Karpas-422 (cell line): ENCODE results near the gene RBM20. TPM values are rescaled to one million over a fixed set of nuclear protein-coding genes. Genes with fewer than 3 reads are reported as not detected.

Experiments
- DNase-seq: peaks from one replicate; pipeline ENCODE4 v3.0.0-alpha.2; 2015
- H2AFZ ChIP-seq: fragments of 200-600 bp; sonication (generic); 2 replicates; pipeline ENCODE4 v1.6.1; 2014; ENCODE audit warnings: antibody characterized with exemption, low read length, mixed read lengths
- H3K27ac ChIP-seq: fragments of 200-600 bp; sonication (generic); 2 replicates; pipeline ENCODE4 v1.5.1; 2014; ENCODE audit warnings: mild to moderate bottlenecking, low read length, moderate library complexity
- H3K27me3 ChIP-seq: fragments of 200-600 bp; sonication (generic); 2 replicates; pipeline ENCODE4 v1.6.1; 2014; ENCODE audit warnings: low read length, mixed read lengths
- H3K36me3 ChIP-seq: fragments of 200-600 bp; sonication (generic); 2 replicates; pipeline ENCODE4 v1.6.1; 2014; ENCODE audit warnings: low read length, mixed read lengths; ENCODE audit not compliant: insufficient read depth
- H3K4me1 ChIP-seq: fragments of 200-600 bp; sonication (generic); 2 replicates; pipeline ENCODE4 v1.6.1; 2014; ENCODE audit warnings: mild to moderate bottlenecking, low read length, mixed read lengths
- H3K4me2 ChIP-seq: fragments of 200-600 bp; sonication (generic); 2 replicates; pipeline ENCODE4 v1.6.1; 2014; ENCODE audit warnings: low read length, low read depth, mild to moderate bottlenecking; ENCODE audit not compliant: poor library complexity, severe bottlenecking
- H3K4me3 ChIP-seq: fragments of 200-600 bp; sonication (generic); 2 replicates; pipeline ENCODE4 v1.5.1; 2014; ENCODE audit warnings: mild to moderate bottlenecking, antibody characterized with exemption, low read length, mixed read lengths
- H3K79me2 ChIP-seq: fragments of 200-600 bp; sonication (generic); 2 replicates; pipeline ENCODE4 v1.6.1; 2014; ENCODE audit warnings: mild to moderate bottlenecking, low read length, mixed read lengths
- H3K9ac ChIP-seq: fragments of 200-600 bp; sonication (generic); 2 replicates; pipeline ENCODE4 v1.6.0; 2014; ENCODE audit warnings: low read length
- H3K9me2 ChIP-seq: fragments of 200-600 bp; sonication (generic), shearing (Covaris generic); replicated peaks from 2 replicates; pipeline ENCODE4 v1.6.0; 2014; ENCODE audit warnings: mild to moderate bottlenecking, low read length, moderate library complexity; ENCODE audit not compliant: insufficient read depth
- H3K9me3 ChIP-seq: fragments of 300-700, 200-600 bp; sonication (generic); 2 replicates; pipeline ENCODE4 v1.6.1; 2014; ENCODE audit warnings: low read length, mixed read lengths
- H4K20me1 ChIP-seq: fragments of 200-600 bp; sonication (generic); 2 replicates; pipeline ENCODE4 v1.6.1; 2014; ENCODE audit warnings: mild to moderate bottlenecking, antibody characterized with exemption, low read length, low read depth; ENCODE audit not compliant: insufficient read depth
- total RNA-seq: library from RNA; depleted of rRNA; stranded (reverse); fragments of >200 nt; shearing (Covaris generic); gene quantifications from 2 replicates; pipeline ENCODE4 v1.2.3, GENCODE V29; 2014; ENCODE audit warnings: low replicate concordance

RBM20 gene
- total RNA-seq, 1 experiment from 2014 or later, result not detected

DNA sequence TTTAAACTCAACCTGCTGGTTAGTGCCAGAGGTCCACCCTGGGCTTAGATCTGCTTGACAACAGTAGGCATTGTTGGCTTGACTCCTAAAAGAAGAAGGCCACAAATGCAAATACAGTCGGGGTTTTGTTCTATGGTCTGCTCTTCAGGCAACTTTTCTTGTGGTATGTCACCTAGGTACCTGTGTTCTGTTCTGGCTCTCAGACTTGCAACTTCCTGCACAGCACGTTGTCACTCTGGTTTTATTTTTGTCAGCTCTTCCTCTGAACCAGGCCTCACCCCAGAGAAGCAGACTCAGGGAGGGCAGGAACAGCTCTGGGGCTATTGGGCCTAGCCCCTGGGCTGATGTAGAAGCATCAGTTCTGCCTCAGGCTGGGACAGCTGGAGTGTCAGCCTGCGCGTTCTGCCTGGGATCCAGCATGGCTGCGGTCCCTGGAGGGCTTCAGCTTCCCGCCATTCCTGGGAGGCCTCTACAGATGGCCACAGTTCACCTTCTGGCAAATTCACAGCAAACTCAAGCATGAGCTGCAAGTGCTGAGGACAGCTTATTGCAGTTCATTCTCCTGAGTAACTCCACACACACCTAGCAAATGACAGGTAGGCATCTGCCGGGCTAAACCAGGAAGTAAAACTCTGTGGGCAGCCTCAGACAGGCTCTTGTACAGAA is 216.6 kb downstream of the RBM20 start:
- no peak overlapping the region for H3K4me3 ChIP-seq
- no peak for DNase-seq
- peak overlapping the region; percentile 70 for H2AFZ ChIP-seq
- H3K9me3 ChIP-seq, result no peaks in the 10 kb centered on the region
- no peaks in the 10 kb centered on the region for H3K27me3 ChIP-seq
- peaks cover 51% of the 10 kb centered on the region for H3K4me1 ChIP-seq
- no peaks in the 10 kb centered on the region for H3K79me2 ChIP-seq
- peak overlapping the region; percentile 29 for H3K4me2 ChIP-seq
- no peaks in the 10 kb centered on the region for H4K20me1 ChIP-seq
- H3K36me3 ChIP-seq, result no peaks in the 10 kb centered on the region
- no peaks in the 10 kb centered on the region for H3K9me2 ChIP-seq
- no peak overlapping the region; the same call in 1 of the 2 replicates for H3K9ac ChIP-seq
- H3K27ac ChIP-seq, result no peak overlapping the region

GRCh38 chr10:110861476-110861875 is 217.3 kb downstream of the RBM20 start:
- Histone ChIP-seq H3K4me3 (no peak overlapping the region), H3K9ac (no peak overlapping the region)

DNA sequence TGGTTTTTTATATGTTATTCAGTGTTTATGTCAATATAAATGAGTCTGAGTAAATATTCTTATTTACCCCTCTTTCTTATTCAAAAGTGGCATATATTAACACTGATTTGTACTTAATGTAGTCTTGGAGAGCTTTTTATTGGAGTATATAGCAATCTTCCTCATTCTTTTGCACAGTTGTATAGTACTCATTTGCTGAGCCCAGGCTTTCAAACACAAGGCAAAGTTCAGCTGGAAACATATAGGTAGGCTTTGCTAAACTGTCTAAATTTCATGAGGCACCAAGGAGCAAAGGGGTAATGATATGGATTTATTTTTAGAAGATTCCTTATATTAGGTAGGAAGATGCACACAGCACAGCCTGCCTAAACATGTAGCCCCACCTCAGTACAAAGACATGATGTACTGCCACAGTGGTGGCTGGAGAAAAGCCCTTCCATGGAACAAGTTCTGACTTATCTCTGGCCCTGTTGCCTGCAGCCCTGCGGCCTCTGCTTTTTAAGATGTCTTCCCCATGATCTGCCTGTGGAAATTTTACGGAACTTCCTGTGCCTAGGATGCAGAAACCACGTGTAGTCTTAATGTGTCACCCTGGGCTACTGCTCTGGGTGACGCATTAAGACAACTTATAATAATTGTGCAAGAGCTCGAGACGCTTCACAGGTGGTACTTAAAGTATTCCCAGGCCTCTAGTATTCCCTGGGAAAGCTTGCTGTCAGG is 218.0 kb downstream of the RBM20 start:
- no peaks in the 10 kb centered on the region for H3K79me2 ChIP-seq
- DNase-seq, result no peak
- no peaks in the 10 kb centered on the region for H3K36me3 ChIP-seq
- H3K27me3 ChIP-seq, result no peaks in the 10 kb centered on the region
- no peak overlapping the region for H3K4me2 ChIP-seq
- H4K20me1 ChIP-seq, result no peaks in the 10 kb centered on the region
- H3K9me2 ChIP-seq, result no peaks in the 10 kb centered on the region
- H2AFZ ChIP-seq, result no peak overlapping the region
- no peak overlapping the region for H3K4me3 ChIP-seq
- no peaks in the 10 kb centered on the region for H3K9me3 ChIP-seq
- no peak overlapping the region for H3K27ac ChIP-seq
- H3K9ac ChIP-seq, result no peak overlapping the region
- H3K4me1 ChIP-seq, result peaks cover 64% of the 10 kb centered on the region

More at GRCh38 chr10:110861476-110861875, 217.3 kb downstream of the RBM20 start:
- H3K9me3 ChIP-seq, result no peaks in the 10 kb centered on the region
- no peaks in the 10 kb centered on the region for H3K79me2 ChIP-seq
- H2AFZ ChIP-seq, result no peak overlapping the region; the same call in 1 of the 2 replicates
- H3K4me1 ChIP-seq, result peaks cover 58% of the 10 kb centered on the region
- H4K20me1 ChIP-seq, result no peaks in the 10 kb centered on the region
- H3K4me2 ChIP-seq, result peak overlapping the region; percentile 29
- no peak for DNase-seq
- no peaks in the 10 kb centered on the region for H3K9me2 ChIP-seq
- no peaks in the 10 kb centered on the region for H3K36me3 ChIP-seq
- H3K27ac ChIP-seq, result no peak overlapping the region
- no peaks in the 10 kb centered on the region for H3K27me3 ChIP-seq

- H3K4me2 ChIP-seq, result no peak overlapping the region
- H3K4me3 ChIP-seq, result no peak overlapping the region
- no peak overlapping the region for H3K9ac ChIP-seq
- no peaks in the 10 kb centered on the region for H3K36me3 ChIP-seq
- H3K27ac ChIP-seq, result no peak overlapping the region
- H3K9me3 ChIP-seq, result no peaks in the 10 kb centered on the region
- no peak overlapping the region for H2AFZ ChIP-seq
- no peaks in the 10 kb centered on the region for H3K79me2 ChIP-seq
- no peaks in the 10 kb centered on the region for H3K9me2 ChIP-seq
- H3K27me3 ChIP-seq, result no peaks in the 10 kb centered on the region
- no peak for DNase-seq
- H3K4me1 ChIP-seq, result peaks cover 64% of the 10 kb centered on the region
- H4K20me1 ChIP-seq, result no peaks in the 10 kb centered on the region
Measured at GRCh38 chr10:110862961-110863360, 218.8 kb downstream of the RBM20 start.

GRCh38 chr10:110863361-110863760 is 219.2 kb downstream of the RBM20 start:
- no peak overlapping the region for H3K4me2 ChIP-seq
- no peaks in the 10 kb centered on the region for H4K20me1 ChIP-seq
- no peaks in the 10 kb centered on the region for H3K36me3 ChIP-seq
- H3K9me2 ChIP-seq, result no peaks in the 10 kb centered on the region
- H3K4me1 ChIP-seq, result peaks cover 64% of the 10 kb centered on the region
- H2AFZ ChIP-seq, result no peak overlapping the region
- H3K4me3 ChIP-seq, result no peak overlapping the region
- H3K9ac ChIP-seq, result no peak overlapping the region
- DNase-seq, result no peak
- no peaks in the 10 kb centered on the region for H3K27me3 ChIP-seq
- no peak overlapping the region for H3K27ac ChIP-seq
- H3K79me2 ChIP-seq, result no peaks in the 10 kb centered on the region
- H3K9me3 ChIP-seq, result no peaks in the 10 kb centered on the region

GRCh38 chr10:110863956-110864355 is 219.8 kb downstream of the RBM20 start:
- Histone ChIP-seq H3K79me2 (no peaks in the 10 kb centered on the region), H3K4me3 (no peak overlapping the region), H4K20me1 (no peaks in the 10 kb centered on the region), H3K4me2 (no peak overlapping the region), H3K9me2 (no peaks in the 10 kb centered on the region), H3K9ac (no peak overlapping the region), H3K27ac (no peak overlapping the region), H3K36me3 (no peaks in the 10 kb centered on the region), H2AFZ (no peak overlapping the region), H3K9me3 (no peaks in the 10 kb centered on the region), H3K27me3 (no peaks in the 10 kb centered on the region), H3K4me1 (peaks cover 68% of the 10 kb centered on the region)
- no peak for DNase-seq

- DNase-seq, result no peak
- H3K36me3 ChIP-seq, result no peaks in the 10 kb centered on the region
- H2AFZ ChIP-seq, result peak overlapping the region; percentile 13; the same call in 1 of the 2 replicates
Measured at GRCh38 chr10:110864662-110865140, 220.6 kb downstream of the RBM20 start.

DNA sequence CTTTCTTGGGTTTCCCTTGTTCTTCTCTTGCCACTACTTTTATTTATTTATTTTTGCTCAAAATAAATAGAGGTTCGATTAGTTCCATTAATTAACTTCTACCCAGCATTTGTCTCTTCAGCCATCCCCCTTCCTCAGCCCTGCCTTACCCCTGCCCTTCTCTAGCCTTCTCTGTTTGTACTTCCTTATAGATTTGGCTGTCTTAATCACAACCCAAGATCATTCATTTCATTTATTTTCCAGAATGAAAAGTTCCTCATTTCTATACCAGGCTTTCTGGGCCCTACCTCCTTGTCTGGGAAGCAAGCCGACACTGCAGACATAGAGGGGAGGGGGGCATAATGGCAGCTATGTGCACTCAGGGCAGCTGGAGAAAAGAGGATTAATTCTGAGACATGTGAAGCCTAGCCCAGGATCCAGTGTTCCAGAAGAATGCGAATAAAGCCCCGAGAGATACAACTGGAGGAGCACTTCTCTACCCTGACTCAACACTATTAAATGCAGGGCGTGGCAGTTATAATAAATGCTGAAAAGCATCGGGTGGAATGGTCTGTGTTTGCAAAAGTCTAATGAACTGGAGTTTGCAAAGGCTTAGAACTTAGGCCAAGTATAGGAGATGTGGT is 221.2 kb downstream of the RBM20 start:
- H2AFZ ChIP-seq, result peak overlapping the region; percentile 13; the same call in 1 of the 2 replicates

More at GRCh38 chr10:110864662-110865140, 220.6 kb downstream of the RBM20 start:
- Histone ChIP-seq H3K4me3 (no peak overlapping the region), H3K79me2 (no peaks in the 10 kb centered on the region), H3K9me3 (no peaks in the 10 kb centered on the region), H3K4me2 (peak overlapping the region; percentile 72), H3K9me2 (no peaks in the 10 kb centered on the region), H4K20me1 (no peaks in the 10 kb centered on the region), H3K27ac (0 out of 2 replicates have a peak overlapping the region, but pooled peaks have one; percentile 60), H3K4me1 (peaks cover 70% of the 10 kb centered on the region), H3K27me3 (no peaks in the 10 kb centered on the region), H3K9ac (no peak overlapping the region)

More for the DNA sequence above, 221.2 kb downstream of the RBM20 start:
- peak overlapping the region; percentile 72 for H3K4me2 ChIP-seq
- H3K4me1 ChIP-seq, result peaks cover 64% of the 10 kb centered on the region
- H3K36me3 ChIP-seq, result no peaks in the 10 kb centered on the region
- no peak for DNase-seq
- H3K79me2 ChIP-seq, result no peaks in the 10 kb centered on the region
- no peaks in the 10 kb centered on the region for H3K9me2 ChIP-seq
- H3K9ac ChIP-seq, result peak overlapping the region; percentile 8
- no peaks in the 10 kb centered on the region for H4K20me1 ChIP-seq
- H3K27me3 ChIP-seq, result no peaks in the 10 kb centered on the region
- H3K27ac ChIP-seq, result peak overlapping the region; percentile 60
- no peaks in the 10 kb centered on the region for H3K9me3 ChIP-seq
- H3K4me3 ChIP-seq, result peak overlapping the region; percentile 38; the same call in 1 of the 2 replicates
